ENCODE data around the gene RDH8.

The RDH8 gene

GRCh38 chr19:10013316-10013715 lies at the start of gene RDH8:
RDH8 (plus strand) TSS chr19:10013483; CDS start chr19:10013498, 15 bp downstream.
- DNase-seq: no peak

GRCh38 chr19:9966024-9966423 lies 47.3 kb upstream of the RDH8 start:
- DNase-seq: no peak

- no peak for DNase-seq
Observed at GRCh38 chr19:9966448-9966847, 46.8 kb upstream of the RDH8 start.

- no peak for DNase-seq
Observed at GRCh38 chr19:9967326-9967725, 46.0 kb upstream of the RDH8 start.

- no peak for DNase-seq
Observed at GRCh38 chr19:9968820-9969687, 44.2 kb upstream of the RDH8 start.

GRCh38 chr19:9969688-9969975 lies 43.7 kb upstream of the RDH8 start:
- DNase-seq: no peak

GRCh38 chr19:9970481-9970880 lies 42.8 kb upstream of the RDH8 start:
- no peak for DNase-seq

- no peak for DNase-seq
Observed at GRCh38 chr19:9971166-9971897, 42.0 kb upstream of the RDH8 start.

GRCh38 chr19:9972103-9972502 lies 41.2 kb upstream of the RDH8 start:
- no peak for DNase-seq

- DNase-seq: no peak
Observed at GRCh38 chr19:9981406-9982260, 31.6 kb upstream of the RDH8 start.

GRCh38 chr19:9986787-9987281 lies 26.4 kb upstream of the RDH8 start:
- DNase-seq: no peak

GRCh38 chr19:9989504-9989903 lies 23.8 kb upstream of the RDH8 start:
- no peak for DNase-seq

- DNase-seq: no peak
Observed at GRCh38 chr19:9991425-9992191, 21.7 kb upstream of the RDH8 start.

GRCh38 chr19:9995084-9995483 lies 18.2 kb upstream of the RDH8 start:
- no peak for DNase-seq

- no peak for DNase-seq
Observed at GRCh38 chr19:9995999-9996398, 17.3 kb upstream of the RDH8 start.

GRCh38 chr19:9996541-9996940 lies 16.7 kb upstream of the RDH8 start:
- no peak for DNase-seq

- peak; percentile 26 to 66 for DNase-seq
Observed at GRCh38 chr19:10000171-10000826, 13.0 kb upstream of the RDH8 start.

- DNase-seq: no peak
Observed at GRCh38 chr19:10001899-10002298, 11.4 kb upstream of the RDH8 start.

GRCh38 chr19:10003271-10003670 lies 10.0 kb upstream of the RDH8 start:
- no peak for DNase-seq

- DNase-seq: no peak
Observed at GRCh38 chr19:10004617-10005016, 8.7 kb upstream of the RDH8 start.

- DNase-seq: no peak
Observed at GRCh38 chr19:10005632-10006334, 7.5 kb upstream of the RDH8 start.

Data from NCI-H1930 (cell line).